Nephron (organoid): ENCODE measurements around the gene THAP4.
A peak's percentile ranks its signal among the peaks of the same experiment; 100 is the strongest.

ENCODE experiments used
- H3K27ac Mint-ChIP-seq, 3 experiments: 2 replicates each; pipeline ENCODE4 v1.8.0; 2020; ENCODE audit warnings: mixed read lengths in 3 of 3, mild to moderate bottlenecking in 2 of 3, moderate library complexity in 1 of 3
- H3K27me3 Mint-ChIP-seq: 2 replicates; pipeline ENCODE4 v1.8.0; 2021; ENCODE audit warnings: low read depth, mild to moderate bottlenecking, moderate library complexity, mixed read lengths
- H3K36me3 Mint-ChIP-seq: 2 replicates; pipeline ENCODE4 v1.8.0; 2020; ENCODE audit warnings: low read depth, mixed read lengths
- H3K4me1 Mint-ChIP-seq: 2 replicates; pipeline ENCODE4 v1.8.0; 2020; ENCODE audit warnings: mixed read lengths
- H3K4me3 Mint-ChIP-seq, 3 experiments: 2 replicates each; pipeline ENCODE4 v1.8.0; 2020; ENCODE audit warnings: mild to moderate bottlenecking in 3 of 3, mixed read lengths in 3 of 3, moderate library complexity in 2 of 3
- H3K9me3 Mint-ChIP-seq: 2 replicates; pipeline ENCODE4 v1.8.0; 2020; ENCODE audit warnings: mixed read lengths
- TF ChIP-seq, protein P1 (sequence below), 3 experiments: fragments of 200-600 bp; sonication (generic); IDR thresholded peaks; one replicate each; pipeline ENCODE4 v1.5.0; 2021; ENCODE audit warnings: antibody characterized with exemption in 3 of 3; ENCODE audit not compliant: unreplicated experiment in 3 of 3

The THAP4 gene

DNA sequence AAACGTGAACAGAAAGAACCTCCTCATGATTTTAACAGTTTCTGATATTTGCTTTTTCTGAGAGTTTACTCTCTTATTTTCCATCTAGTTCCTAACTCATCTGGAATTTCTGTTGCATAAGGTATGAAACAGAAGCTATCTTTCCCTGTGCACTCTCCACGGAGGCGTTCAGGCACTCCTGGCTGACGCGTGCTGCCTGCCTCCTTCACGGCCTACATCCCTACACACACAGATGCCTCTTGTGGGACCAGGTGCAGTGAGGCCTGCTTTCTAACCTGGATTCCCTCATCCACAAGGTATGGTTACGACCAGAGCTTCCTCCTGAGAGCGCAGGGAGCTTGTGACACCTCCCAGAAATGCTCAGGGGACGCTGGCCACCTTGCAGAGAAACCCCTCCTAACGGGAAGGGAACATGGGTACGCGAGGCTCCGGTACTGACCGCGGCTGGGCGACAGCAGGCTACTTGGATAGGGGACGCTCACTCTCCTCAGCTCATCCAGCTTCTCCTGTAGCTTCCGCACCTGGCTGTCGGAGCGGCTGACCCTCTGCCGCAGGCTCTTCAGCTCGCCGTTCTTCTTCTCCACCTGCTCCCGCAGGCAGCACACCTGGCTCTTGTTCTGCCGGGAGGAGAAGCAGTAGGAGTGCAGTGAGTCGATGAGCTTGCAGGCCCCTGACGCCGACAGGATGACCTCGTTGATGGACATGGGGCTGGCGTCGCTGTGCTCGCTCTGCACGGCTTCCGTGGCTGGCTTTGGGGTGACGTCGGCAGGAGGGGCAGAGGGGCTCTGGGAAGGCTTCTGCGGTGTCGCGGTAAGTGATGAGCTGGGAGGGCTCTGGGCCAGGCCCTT, 4.3 kb downstream of the THAP4 start:
- H3K27ac Mint-ChIP-seq: no peak overlapping the region
- H3K36me3 Mint-ChIP-seq: peaks cover 40% of the 10 kb centered on the region
- TF ChIP-seq, protein P1, sequence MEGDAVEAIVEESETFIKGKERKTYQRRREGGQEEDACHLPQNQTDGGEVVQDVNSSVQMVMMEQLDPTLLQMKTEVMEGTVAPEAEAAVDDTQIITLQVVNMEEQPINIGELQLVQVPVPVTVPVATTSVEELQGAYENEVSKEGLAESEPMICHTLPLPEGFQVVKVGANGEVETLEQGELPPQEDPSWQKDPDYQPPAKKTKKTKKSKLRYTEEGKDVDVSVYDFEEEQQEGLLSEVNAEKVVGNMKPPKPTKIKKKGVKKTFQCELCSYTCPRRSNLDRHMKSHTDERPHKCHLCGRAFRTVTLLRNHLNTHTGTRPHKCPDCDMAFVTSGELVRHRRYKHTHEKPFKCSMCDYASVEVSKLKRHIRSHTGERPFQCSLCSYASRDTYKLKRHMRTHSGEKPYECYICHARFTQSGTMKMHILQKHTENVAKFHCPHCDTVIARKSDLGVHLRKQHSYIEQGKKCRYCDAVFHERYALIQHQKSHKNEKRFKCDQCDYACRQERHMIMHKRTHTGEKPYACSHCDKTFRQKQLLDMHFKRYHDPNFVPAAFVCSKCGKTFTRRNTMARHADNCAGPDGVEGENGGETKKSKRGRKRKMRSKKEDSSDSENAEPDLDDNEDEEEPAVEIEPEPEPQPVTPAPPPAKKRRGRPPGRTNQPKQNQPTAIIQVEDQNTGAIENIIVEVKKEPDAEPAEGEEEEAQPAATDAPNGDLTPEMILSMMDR (IDR thresholded peaks at IDR 0.05; ENCODE audit: unreplicated experiment in 3 of 3): no peak
- no peak overlapping the region for H3K4me3 Mint-ChIP-seq
- H3K4me1 Mint-ChIP-seq: peaks cover 14% of the 10 kb centered on the region
- H3K27me3 Mint-ChIP-seq: no peaks in the 10 kb centered on the region
- H3K9me3 Mint-ChIP-seq: no peaks in the 10 kb centered on the region

- peaks cover 4% of the 10 kb centered on the region for H3K4me1 Mint-ChIP-seq
- no peaks in the 10 kb centered on the region for H3K9me3 Mint-ChIP-seq
- TF ChIP-seq, protein P1 (IDR thresholded peaks at IDR 0.05; ENCODE audit: unreplicated experiment in 3 of 3): no peak
- H3K36me3 Mint-ChIP-seq: peaks cover 48% of the 10 kb centered on the region
- H3K4me3 Mint-ChIP-seq: no peak overlapping the region
- no peaks in the 10 kb centered on the region for H3K27me3 Mint-ChIP-seq
- peak overlapping the region; percentile 22 to 54 (median 38) for H3K27ac Mint-ChIP-seq
These were observed 7.1 kb downstream of the THAP4 start for GRCh38 chr2:241629762-241630435.

DNA sequence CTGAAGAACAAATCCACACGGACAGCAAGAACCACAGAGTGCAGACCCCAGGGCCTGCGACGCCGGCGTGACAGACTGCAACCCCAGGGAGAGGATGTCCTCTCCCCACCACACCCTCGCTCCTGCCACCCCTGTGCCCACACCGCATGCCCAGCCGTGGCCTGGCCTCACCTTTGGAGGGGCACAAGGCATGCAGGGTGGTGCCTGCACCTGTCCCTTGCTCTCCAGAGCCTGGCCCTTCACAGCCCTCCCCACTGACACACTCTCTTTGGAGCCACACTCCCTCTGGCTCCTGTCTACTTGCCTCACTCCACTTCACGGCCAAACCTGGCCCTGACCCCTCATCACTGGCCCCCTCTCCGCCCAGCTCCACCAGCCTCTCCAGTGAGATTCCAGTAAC, 9.3 kb downstream of the THAP4 start:
- Mint-ChIP-seq H3K9me3 (no peaks in the 10 kb centered on the region), H3K27me3 (no peaks in the 10 kb centered on the region), H3K4me1 (peaks cover 5% of the 10 kb centered on the region), H3K27ac (peak overlapping the region in 1 of 3 experiments; percentile 43), H3K4me3 (no peak overlapping the region), H3K36me3 (peaks cover 49% of the 10 kb centered on the region)
- TF ChIP-seq, protein P1 (IDR thresholded peaks at IDR 0.05; ENCODE audit: unreplicated experiment in 3 of 3): no peak

DNA sequence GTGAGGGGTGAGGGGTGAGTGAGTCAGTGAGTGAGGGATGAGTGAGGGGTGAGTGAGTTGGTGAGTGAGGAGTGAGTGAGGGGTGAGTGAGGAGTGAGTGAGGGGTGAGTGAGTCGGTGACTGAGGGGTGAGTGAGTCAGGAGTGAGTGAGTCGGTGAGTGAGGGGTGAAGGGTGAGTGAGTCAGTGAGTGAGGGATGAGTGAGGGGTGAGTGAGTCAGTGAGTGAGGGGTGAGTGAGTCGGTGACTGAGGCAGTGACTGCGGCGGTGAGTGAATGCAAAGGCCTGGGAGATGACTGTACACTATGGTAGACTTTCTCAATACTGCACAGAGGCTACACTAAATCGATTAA, 16.6 kb downstream of the THAP4 start:
- H3K36me3 Mint-ChIP-seq: peaks cover 50% of the 10 kb centered on the region
- H3K27ac Mint-ChIP-seq: no peak overlapping the region
- TF ChIP-seq, protein P1 (IDR thresholded peaks at IDR 0.05; ENCODE audit: unreplicated experiment in 3 of 3): no peak
- peaks cover 3% of the 10 kb centered on the region for H3K9me3 Mint-ChIP-seq
- H3K27me3 Mint-ChIP-seq: no peaks in the 10 kb centered on the region
- peaks cover 11% of the 10 kb centered on the region for H3K4me1 Mint-ChIP-seq
- no peak overlapping the region for H3K4me3 Mint-ChIP-seq

DNA sequence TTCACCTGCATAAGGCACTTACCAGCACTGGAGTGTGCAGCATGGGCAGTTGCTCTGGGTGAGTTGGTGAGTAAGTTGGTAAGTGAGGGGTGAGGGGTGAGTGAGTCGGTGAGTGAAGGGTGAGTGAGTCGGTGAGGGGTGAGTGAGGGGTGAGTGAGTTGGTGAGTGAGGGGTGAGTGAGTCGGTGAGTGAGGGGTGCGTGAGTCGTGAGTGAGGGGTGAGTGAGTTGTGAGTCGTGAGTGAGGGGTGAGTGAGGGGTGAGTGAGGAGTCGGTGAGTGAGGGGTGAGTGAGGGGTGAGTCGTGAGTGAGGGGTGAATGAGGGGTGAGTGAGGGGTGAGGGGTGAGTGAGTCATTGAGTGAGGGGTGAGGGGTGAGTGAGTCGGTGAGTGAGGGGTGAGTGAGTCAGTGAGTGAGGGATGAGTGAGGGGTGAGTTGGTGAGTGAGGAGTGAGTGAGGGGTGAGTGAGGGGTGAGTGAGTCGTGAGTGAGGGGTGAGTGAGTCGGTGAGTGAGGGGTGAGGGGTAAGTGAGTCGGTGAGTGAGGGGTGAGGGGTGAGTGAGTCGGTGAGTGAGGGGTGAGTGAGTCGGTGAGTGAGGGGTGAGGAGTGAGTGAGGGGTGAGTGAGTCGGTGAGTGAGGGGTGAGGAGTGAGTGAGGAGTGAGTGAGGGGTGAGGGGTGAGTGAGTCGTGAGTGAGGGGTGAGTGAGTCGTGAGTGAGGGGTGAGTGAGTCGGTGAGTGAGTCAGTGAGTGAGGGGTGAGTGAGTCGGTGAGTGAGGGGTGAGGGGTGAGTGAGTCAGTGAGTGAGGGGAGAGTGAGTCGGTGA, 17.1 kb downstream of the THAP4 start:
- peaks cover 14% of the 10 kb centered on the region for H3K4me1 Mint-ChIP-seq
- H3K36me3 Mint-ChIP-seq: peaks cover 49% of the 10 kb centered on the region
- peaks cover 3% of the 10 kb centered on the region for H3K9me3 Mint-ChIP-seq
- H3K4me3 Mint-ChIP-seq: no peak overlapping the region
- H3K27ac Mint-ChIP-seq: peak overlapping the region in 1 of 3 experiments; percentile 94
- no peaks in the 10 kb centered on the region for H3K27me3 Mint-ChIP-seq
- TF ChIP-seq, protein P1 (IDR thresholded peaks at IDR 0.05; ENCODE audit: unreplicated experiment in 3 of 3): no peak
